Keratinocyte (primary cell): Measurements from ENCODE around the gene RITA1. TPM values are rescaled to one million over a fixed set of nuclear protein-coding genes. Genes with fewer than 3 reads are reported as not detected.

ENCODE experiments used
- DNase-seq: peaks from one replicate; pipeline ENCODE4 v3.0.0-alpha.2; 2011; ENCODE audit warnings: low read depth, missing footprints, low spot score
- FAIRE-seq: peaks from 2 replicates; lab custom pipeline; 2011; peaks lifted over from hg19 to GRCh38; lab: Jason Lieb, UNC
- H2AFZ ChIP-seq: 2 replicates; pipeline ENCODE4 v1.6.0; 2012; ENCODE audit warnings: low read length, control low read depth, inconsistent platforms; ENCODE audit not compliant: control insufficient read depth
- H3K27ac ChIP-seq: 2 replicates; pipeline ENCODE4 v1.5.1; 2011; ENCODE audit warnings: low read length; ENCODE audit not compliant: control insufficient read depth, insufficient read depth
- H3K27me3 ChIP-seq: 3 replicates; pipeline ENCODE4 v1.6.0; 2011; ENCODE audit warnings: low read length; ENCODE audit not compliant: control insufficient read depth, insufficient read depth; ENCODE audit errors: extremely low read depth
- H3K36me3 ChIP-seq, 2 experiments: 2 replicates in 1 of 2; 3 replicates in 1 of 2; pipeline ENCODE4 v1.5.1; 2011; ENCODE audit warnings: low read length in 2 of 2, mild to moderate bottlenecking in 1 of 2; ENCODE audit not compliant: control insufficient read depth in 2 of 2, insufficient read depth in 2 of 2; ENCODE audit errors: extremely low read depth in 1 of 2
- H3K4me1 ChIP-seq: 3 replicates; pipeline ENCODE4 v1.5.1; 2011; ENCODE audit warnings: low read length; ENCODE audit not compliant: control insufficient read depth, insufficient read depth; ENCODE audit errors: extremely low read depth
- H3K4me2 ChIP-seq: 3 replicates; pipeline ENCODE4 v1.6.0; 2011; ENCODE audit warnings: low read depth, low read length; ENCODE audit not compliant: control insufficient read depth, insufficient read depth; ENCODE audit errors: extremely low read depth
- H3K4me3 ChIP-seq, 3 experiments: fragments of 200-600 bp in 1 of 3; sonication (generic) in 1 of 3; 2 replicates in 2 of 3; 3 replicates in 1 of 3; pipeline ENCODE4 v1.5.1; 2011 to 2016; ENCODE audit warnings: low read length in 3 of 3, mild to moderate bottlenecking in 3 of 3, control low read depth in 2 of 3, inconsistent platforms in 1 of 3, low read depth in 1 of 3, mixed read lengths in 1 of 3, mixed run types in 1 of 3, moderate library complexity in 1 of 3; ENCODE audit not compliant: control insufficient read depth in 2 of 3, insufficient read depth in 2 of 3; ENCODE audit errors: extremely low read depth in 1 of 3
- H3K79me2 ChIP-seq: 2 replicates; pipeline ENCODE4 v1.6.0; 2012; ENCODE audit warnings: low read length; ENCODE audit not compliant: control insufficient read depth, insufficient read depth
- H3K9ac ChIP-seq: 3 replicates; pipeline ENCODE4 v1.6.0; 2011; ENCODE audit warnings: low read length; ENCODE audit not compliant: control insufficient read depth, insufficient read depth; ENCODE audit errors: extremely low read depth
- H3K9me1 ChIP-seq: 3 replicates; pipeline ENCODE4 v1.6.0; 2011; ENCODE audit warnings: low read length; ENCODE audit not compliant: control insufficient read depth, insufficient read depth; ENCODE audit errors: extremely low read depth
- H3K9me3 ChIP-seq: 2 replicates; pipeline ENCODE4 v1.5.1; 2012; ENCODE audit warnings: low read depth, low read length; ENCODE audit not compliant: control insufficient read depth
- H4K20me1 ChIP-seq: 3 replicates; pipeline ENCODE4 v1.6.0; 2011; ENCODE audit warnings: low read length; ENCODE audit not compliant: control insufficient read depth, insufficient read depth; ENCODE audit errors: extremely low read depth
- CTCF ChIP-seq, 3 experiments: IDR thresholded peaks in 1 of 3; conservative IDR thresholded peaks in 1 of 3; optimal IDR thresholded peaks in 1 of 3; 2 replicates in 2 of 3; 3 replicates in 1 of 3; pipeline versions ENCODE3 to v1.5.1; 2011; ENCODE audit warnings: low read length in 3 of 3, mild to moderate bottlenecking in 3 of 3, moderate library complexity in 2 of 3, control low read depth in 1 of 3, inconsistent platforms in 1 of 3; ENCODE audit not compliant: insufficient read depth in 2 of 3; ENCODE audit errors: extremely low read depth in 1 of 3
- EZH2 ChIP-seq: IDR thresholded peaks from one replicate; pipeline ENCODE4 v1.6.1; 2012; ENCODE audit warnings: inconsistent platforms, mild to moderate bottlenecking, low read length, moderate library complexity
- dilution Hi-C: fragments of 300-500 bp; cut with MboI; formaldehyde crosslinking; loops from one replicate; pipeline ENCODE4 v1.7.0; 2020; ENCODE audit warnings: low sequenced_read_pairs; ENCODE audit not compliant: extremely low pct_ligation_motif_present
- polyA plus RNA-seq, 5 experiments: library from polyadenylated mRNA; depleted of rRNA in 3 of 5; stranded (reverse) in 3 of 5; stranded (forward) in 1 of 5; unstranded in 1 of 5; fragments of >200 nt; gene quantifications; 1 replicate in 1 of 5; 2 replicates in 3 of 5; 3 replicates in 1 of 5; pipeline versions ENCODE4 v1.2.1 to v1.2.3, GENCODE V29; 2011 to 2012; ENCODE audit warnings: missing spikeins in 2 of 5, low read depth in 1 of 5, low replicate concordance in 1 of 5

Gene RITA1
- polyA plus RNA-seq, 1 donor (not counting 4 experiments of a cell fraction or from before 2014, with no cell fraction given): 11.8 TPM

GRCh38 chr12:113170926-113171325 is 14.6 kb upstream of the RITA1 start:
- Histone ChIP-seq H2AFZ (no peak overlapping the region), H3K36me3 (peaks cover 51 to 52% of the 10 kb centered on the region in 2 experiments), H3K27me3 (no peaks in the 10 kb centered on the region), H3K9ac (no peak overlapping the region), H3K27ac (no peak overlapping the region), H3K4me2 (no peak overlapping the region), H3K9me3 (no peaks in the 10 kb centered on the region), H4K20me1 (no peaks in the 10 kb centered on the region), H3K4me1 (no peaks in the 10 kb centered on the region), H3K9me1 (no peaks in the 10 kb centered on the region), H3K79me2 (no peaks in the 10 kb centered on the region), H3K4me3 (no peak overlapping the region)
- no peak for TF ChIP-seq CTCF (optimal IDR thresholded peaks at IDR 0.05 in 1 of 3, IDR thresholded peaks at IDR 0.05 in 1 of 3, conservative IDR thresholded peaks at IDR 0.05 in 1 of 3; ENCODE audit: extremely low read depth in 1 of 3, insufficient read depth in 2 of 3, low read length in 3 of 3)
- no peak for TF ChIP-seq EZH2
- no peak for FAIRE-seq
- DNase-seq: no peak
- dilution Hi-C loops: loop anchor here (25.0 kb wide), 1 partner anchor 109 kb away; the partner anchor contains the start of gene DTX1

- no peak overlapping the region for H3K4me2 ChIP-seq
- H3K27me3 ChIP-seq: no peaks in the 10 kb centered on the region
- H3K9me1 ChIP-seq: no peaks in the 10 kb centered on the region
- no peaks in the 10 kb centered on the region for H3K9me3 ChIP-seq
- peaks cover 49 to 52% of the 10 kb centered on the region in 2 experiments for H3K36me3 ChIP-seq
- dilution Hi-C loops: loop anchor here (25.0 kb wide), 1 partner anchor 109 kb away; the partner anchor contains the start of gene DTX1
- H2AFZ ChIP-seq: no peak overlapping the region
- no peak overlapping the region for H3K4me3 ChIP-seq
- H4K20me1 ChIP-seq: no peaks in the 10 kb centered on the region
- H3K9ac ChIP-seq: no peak overlapping the region
- no peaks in the 10 kb centered on the region for H3K79me2 ChIP-seq
- no peak overlapping the region for H3K27ac ChIP-seq
- TF ChIP-seq EZH2: no peak
- TF ChIP-seq CTCF (optimal IDR thresholded peaks at IDR 0.05 in 1 of 3, IDR thresholded peaks at IDR 0.05 in 1 of 3, conservative IDR thresholded peaks at IDR 0.05 in 1 of 3; ENCODE audit: extremely low read depth in 1 of 3, insufficient read depth in 2 of 3, low read length in 3 of 3): no peak
- FAIRE-seq (no peak), DNase-seq (no peak)
- H3K4me1 ChIP-seq: no peaks in the 10 kb centered on the region
These were observed 14.0 kb upstream of the RITA1 start for GRCh38 chr12:113171543-113171942.
